Measurements from ENCODE around the gene ROR2.

ROR2 gene

DNA sequence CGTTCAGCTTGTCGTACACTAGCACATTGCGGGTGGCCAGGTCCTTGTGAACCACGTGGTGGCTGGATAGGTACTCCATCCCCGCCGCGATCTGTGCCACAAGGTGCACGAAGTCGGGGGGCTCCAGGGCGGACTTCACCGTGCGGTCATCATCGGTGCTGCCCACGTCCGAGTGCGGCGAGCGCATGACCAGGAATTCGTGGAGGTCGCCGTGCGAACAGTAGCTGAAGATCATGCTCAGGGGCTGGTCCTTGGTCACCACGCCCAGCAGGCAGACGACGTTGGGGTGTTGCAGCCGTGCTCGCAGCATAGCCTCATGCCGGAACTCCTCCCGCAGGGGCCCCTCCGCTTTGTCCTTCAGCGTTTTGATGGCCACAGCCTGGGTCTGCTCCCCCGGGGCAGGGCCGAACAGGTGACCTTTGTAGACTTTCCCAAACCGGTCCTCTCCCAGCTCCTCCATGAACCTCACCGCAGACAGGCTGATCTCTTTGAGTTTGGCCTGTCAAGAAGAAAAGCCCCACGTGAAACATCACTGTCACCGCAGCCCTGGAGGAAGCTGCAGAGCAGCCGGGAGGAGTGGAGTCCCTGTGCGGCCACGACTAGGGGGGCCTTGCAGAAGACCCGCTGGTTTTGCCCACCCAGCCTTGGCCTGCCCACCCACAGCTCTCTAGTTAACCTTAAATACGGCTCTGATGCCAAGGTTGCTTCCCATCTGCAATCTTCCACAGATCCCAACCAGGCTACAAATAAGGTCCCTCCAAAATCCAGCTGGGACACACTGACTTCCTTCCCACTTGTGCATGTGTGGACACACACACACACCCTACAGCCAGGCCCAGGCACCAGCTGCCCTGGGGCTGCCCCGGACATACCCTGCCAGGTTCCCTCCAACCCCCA is 225.2 kb downstream of the ROR2 start:
- ChIA-PET POLR2A (interaction anchor here (1.1 kb wide), 1 partner anchor 10 kb away, joined by 3 read pairs; no protein-coding TSS in a partner anchor), CTCF (interaction anchor here (1.1 kb wide), 1 partner anchor 35 kb away, joined by 3 read pairs; no protein-coding TSS in a partner anchor)
- no peak for TF ChIP-seq ELF4 (IDR thresholded peaks at IDR 0.05)
- no peak for TF ChIP-seq ARNT (IDR thresholded peaks at IDR 0.05)
- no peak for DNase-seq (ENCODE audit: extremely low spot score)

DNA sequence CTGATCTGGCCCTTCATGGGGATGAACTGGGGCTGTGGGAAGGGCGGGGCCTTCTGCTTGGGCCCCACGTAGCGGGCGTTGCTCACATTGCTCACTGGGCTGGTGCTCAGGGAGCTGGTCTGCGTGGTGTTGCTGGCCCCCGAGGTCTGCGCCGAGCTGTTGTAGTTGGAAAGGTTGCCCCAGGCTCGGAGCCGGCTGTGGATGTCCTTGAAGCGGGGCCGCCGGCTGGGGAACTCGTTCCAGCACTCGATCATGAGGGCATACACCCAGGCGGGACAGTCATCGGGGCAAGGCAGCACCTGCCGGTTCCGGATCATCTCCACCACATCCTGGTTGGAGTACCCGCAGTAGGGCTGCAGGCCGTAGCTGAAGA is 226.0 kb downstream of the ROR2 start:
- POLR2A ChIA-PET: interaction anchor here (1.1 kb wide), 1 partner anchor 9 kb away, joined by 3 read pairs; no protein-coding TSS in a partner anchor
- no peak for DNase-seq (ENCODE audit: extremely low spot score)
- CTCF ChIA-PET: no interaction called here
- no peak for TF ChIP-seq BHLHE40 (IDR thresholded peaks at IDR 0.05; ENCODE audit: borderline replicate concordance)
- TF ChIP-seq, protein P1, sequence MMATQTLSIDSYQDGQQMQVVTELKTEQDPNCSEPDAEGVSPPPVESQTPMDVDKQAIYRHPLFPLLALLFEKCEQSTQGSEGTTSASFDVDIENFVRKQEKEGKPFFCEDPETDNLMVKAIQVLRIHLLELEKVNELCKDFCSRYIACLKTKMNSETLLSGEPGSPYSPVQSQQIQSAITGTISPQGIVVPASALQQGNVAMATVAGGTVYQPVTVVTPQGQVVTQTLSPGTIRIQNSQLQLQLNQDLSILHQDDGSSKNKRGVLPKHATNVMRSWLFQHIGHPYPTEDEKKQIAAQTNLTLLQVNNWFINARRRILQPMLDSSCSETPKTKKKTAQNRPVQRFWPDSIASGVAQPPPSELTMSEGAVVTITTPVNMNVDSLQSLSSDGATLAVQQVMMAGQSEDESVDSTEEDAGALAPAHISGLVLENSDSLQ (IDR thresholded peaks at IDR 0.05): no peak
- no peak for TF ChIP-seq CTBP1 (IDR thresholded peaks at IDR 0.05; ENCODE audit: borderline replicate concordance)
- TF ChIP-seq NFRKB (IDR thresholded peaks at IDR 0.05): no peak
- TF ChIP-seq LEF1 (IDR thresholded peaks at IDR 0.05; ENCODE audit: borderline replicate concordance): no peak
- TF ChIP-seq SP1 (IDR thresholded peaks at IDR 0.05): no peak

DNA sequence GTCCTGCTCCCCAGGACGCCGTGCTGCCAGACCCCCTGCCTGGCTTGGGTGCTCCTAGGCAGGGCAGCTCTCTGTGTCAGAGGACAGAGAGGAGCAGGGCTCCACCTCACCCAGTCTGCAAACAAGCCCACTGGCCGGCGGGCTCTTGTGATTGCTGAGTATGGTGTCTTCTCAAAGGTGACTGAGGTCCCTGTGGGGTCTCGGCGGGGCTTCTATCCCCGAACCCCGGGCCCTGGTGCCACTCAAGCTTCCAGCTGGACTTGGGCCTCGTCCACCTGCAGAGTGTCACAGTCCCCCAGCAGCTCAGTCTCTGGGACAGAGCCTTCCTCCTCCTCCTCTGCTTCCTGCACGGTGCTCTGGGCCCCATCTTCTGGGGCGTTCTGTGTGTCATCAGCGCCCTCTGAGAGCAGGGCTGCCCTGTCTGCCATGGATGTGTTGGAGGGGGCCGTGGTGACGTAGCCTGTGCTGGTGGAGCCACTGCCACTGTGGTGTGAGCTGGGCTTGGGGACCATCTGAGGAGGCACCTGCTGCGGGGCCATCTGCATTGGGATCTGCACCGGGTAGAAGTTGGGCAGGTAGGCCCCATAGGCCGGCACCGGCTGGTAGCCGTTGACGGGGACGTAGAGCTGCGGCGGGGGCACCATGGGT is 226.5 kb downstream of the ROR2 start:
- DNase-seq (ENCODE audit: extremely low spot score): no peak
- POLR2A ChIA-PET: interaction anchor here (1.1 kb wide), 1 partner anchor 9 kb away, joined by 3 read pairs; no protein-coding TSS in a partner anchor
- CTCF ChIA-PET: no interaction called here
- no peak for TF ChIP-seq ARNT (IDR thresholded peaks at IDR 0.05)
- TF ChIP-seq FOXA1 (IDR thresholded peaks at IDR 0.05): no peak
- TF ChIP-seq CTBP1 (IDR thresholded peaks at IDR 0.05; ENCODE audit: borderline replicate concordance): no peak
- no peak for TF ChIP-seq SP1 (IDR thresholded peaks at IDR 0.05)
- no peak for TF ChIP-seq BHLHE40 (IDR thresholded peaks at IDR 0.05; ENCODE audit: borderline replicate concordance)
- no peak for TF ChIP-seq L3MBTL2 (conservative IDR thresholded peaks at IDR 0.05)
- TF ChIP-seq ZNF384 (IDR thresholded peaks at IDR 0.05): no peak
- no peak for TF ChIP-seq TARDBP (IDR thresholded peaks at IDR 0.05)
- TF ChIP-seq ELF4 (IDR thresholded peaks at IDR 0.05): no peak
- no peak for TF ChIP-seq SUZ12 (IDR thresholded peaks at IDR 0.05)
- no peak for TF ChIP-seq FOXK2 (IDR thresholded peaks at IDR 0.05)
- no peak for TF ChIP-seq FOXM1 (IDR thresholded peaks at IDR 0.05; ENCODE audit: borderline replicate concordance)
- no peak for TF ChIP-seq HDGF (IDR thresholded peaks at IDR 0.05; ENCODE audit: borderline replicate concordance)
- no peak for TF ChIP-seq NFRKB (IDR thresholded peaks at IDR 0.05)
- TF ChIP-seq LEF1 (IDR thresholded peaks at IDR 0.05; ENCODE audit: borderline replicate concordance): no peak
- TF ChIP-seq, protein P1 (IDR thresholded peaks at IDR 0.05): no peak

DNA sequence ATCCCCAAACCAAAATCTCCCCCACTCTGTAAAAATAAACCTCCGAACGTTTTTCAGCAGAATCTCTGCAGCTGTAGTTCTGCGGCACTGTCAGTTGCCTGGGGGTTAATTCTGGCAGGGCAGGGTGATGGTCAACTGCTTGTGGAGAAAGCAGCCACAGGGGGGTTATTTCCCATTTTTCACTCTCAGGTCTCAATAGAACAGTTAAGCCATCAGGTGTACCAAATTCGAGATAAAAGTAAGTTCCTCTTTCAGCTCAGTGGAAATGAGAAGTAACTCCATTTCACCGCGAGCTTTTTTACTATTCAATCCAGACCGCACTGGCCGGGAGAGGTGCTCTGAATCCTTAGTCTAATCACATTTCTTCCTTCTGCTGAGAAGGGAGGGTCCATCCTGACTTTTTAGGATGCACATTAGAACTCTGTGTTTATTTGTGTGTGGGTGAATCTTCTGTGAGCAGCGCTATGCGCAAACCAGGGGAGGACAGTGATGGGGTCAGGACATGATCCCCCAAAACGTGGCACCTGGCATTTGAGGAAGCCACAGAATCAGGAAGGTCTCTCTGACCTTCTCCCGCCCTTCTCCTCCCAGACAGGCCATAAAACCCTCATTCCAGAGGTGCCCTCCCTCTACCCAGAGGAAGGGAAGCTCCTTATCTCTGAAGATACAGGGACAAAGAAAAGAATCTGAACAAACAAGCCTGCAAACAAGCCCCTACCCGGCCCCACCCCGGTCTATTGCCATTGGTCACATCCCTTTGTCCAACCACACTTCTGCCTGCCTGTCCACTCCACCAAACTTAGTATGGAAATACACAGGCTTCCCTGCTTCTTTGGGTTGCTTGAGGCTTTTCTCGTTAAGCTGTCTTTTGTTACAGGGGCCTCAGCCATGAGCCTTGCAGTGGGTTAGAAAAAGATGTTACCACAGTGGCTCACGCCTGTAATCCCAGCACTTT is 229.0 kb downstream of the ROR2 start:
- no peak for TF ChIP-seq TARDBP (IDR thresholded peaks at IDR 0.05)
- no peak for TF ChIP-seq FOXA1 (IDR thresholded peaks at IDR 0.05)
- TF ChIP-seq, protein P1 (IDR thresholded peaks at IDR 0.05): no peak
- no peak for TF ChIP-seq BHLHE40 (IDR thresholded peaks at IDR 0.05; ENCODE audit: borderline replicate concordance)
- TF ChIP-seq LEF1 (IDR thresholded peaks at IDR 0.05; ENCODE audit: borderline replicate concordance): no peak
- no peak for TF ChIP-seq HDGF (IDR thresholded peaks at IDR 0.05; ENCODE audit: borderline replicate concordance)
- no peak for TF ChIP-seq ZNF384 (IDR thresholded peaks at IDR 0.05)
- no peak for TF ChIP-seq CTBP1 (IDR thresholded peaks at IDR 0.05; ENCODE audit: borderline replicate concordance)
- TF ChIP-seq FOXK2 (IDR thresholded peaks at IDR 0.05): no peak
- TF ChIP-seq NFRKB (IDR thresholded peaks at IDR 0.05): no peak
- TF ChIP-seq L3MBTL2 (conservative IDR thresholded peaks at IDR 0.05): no peak
- TF ChIP-seq SP1 (IDR thresholded peaks at IDR 0.05): no peak
- TF ChIP-seq FOXM1 (IDR thresholded peaks at IDR 0.05; ENCODE audit: borderline replicate concordance): no peak
- no peak for TF ChIP-seq ELF4 (IDR thresholded peaks at IDR 0.05)
- no peak for TF ChIP-seq ARNT (IDR thresholded peaks at IDR 0.05)
- TF ChIP-seq SUZ12 (IDR thresholded peaks at IDR 0.05): no peak
- no peak for DNase-seq (ENCODE audit: extremely low spot score)
- CTCF ChIA-PET: interaction anchor here (0.7 kb wide), 1 partner anchor 281 kb away, joined by 3 read pairs; no protein-coding TSS in a partner anchor
- POLR2A ChIA-PET: no interaction called here

DNA sequence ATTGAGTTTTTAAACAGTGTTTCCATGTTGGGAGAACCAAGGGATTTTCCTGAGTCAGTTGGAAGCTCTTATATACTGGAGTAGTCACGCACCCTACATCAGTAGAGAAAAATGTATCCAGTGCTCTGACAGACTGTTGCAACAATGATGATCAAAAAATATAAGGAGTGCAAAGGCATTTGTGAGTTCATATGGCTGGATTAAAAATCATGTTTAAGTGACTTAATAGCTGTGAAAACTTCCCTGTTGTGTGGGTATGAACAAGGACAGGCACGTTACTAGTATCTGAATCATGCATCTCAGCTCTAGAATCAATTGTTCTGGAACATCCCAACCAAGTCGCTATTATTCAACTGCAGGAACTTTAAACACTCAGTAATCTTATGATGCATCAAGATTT is 229.7 kb downstream of the ROR2 start:
- CTCF ChIA-PET: interaction anchor here (0.7 kb wide), 1 partner anchor 281 kb away, joined by 3 read pairs; no protein-coding TSS in a partner anchor
- DNase-seq (ENCODE audit: extremely low spot score): no peak
- TF ChIP-seq FOXK2 (IDR thresholded peaks at IDR 0.05) (no peak), SUZ12 (IDR thresholded peaks at IDR 0.05) (no peak), BHLHE40 (IDR thresholded peaks at IDR 0.05; ENCODE audit: borderline replicate concordance) (no peak), TARDBP (IDR thresholded peaks at IDR 0.05) (no peak), NFRKB (IDR thresholded peaks at IDR 0.05) (no peak), FOXA1 (IDR thresholded peaks at IDR 0.05) (no peak), L3MBTL2 (conservative IDR thresholded peaks at IDR 0.05) (no peak), LEF1 (IDR thresholded peaks at IDR 0.05; ENCODE audit: borderline replicate concordance) (no peak), HDGF (IDR thresholded peaks at IDR 0.05; ENCODE audit: borderline replicate concordance) (no peak), ARNT (IDR thresholded peaks at IDR 0.05) (no peak), CTBP1 (IDR thresholded peaks at IDR 0.05; ENCODE audit: borderline replicate concordance) (no peak), ELF4 (IDR thresholded peaks at IDR 0.05) (no peak), ZNF384 (IDR thresholded peaks at IDR 0.05) (no peak), FOXM1 (IDR thresholded peaks at IDR 0.05; ENCODE audit: borderline replicate concordance) (no peak), SP1 (IDR thresholded peaks at IDR 0.05) (no peak)
- TF ChIP-seq, protein P1 (IDR thresholded peaks at IDR 0.05): no peak
- POLR2A ChIA-PET: no interaction called here

Data from HEK293T (cell line).